ENCODE data around the gene CTIF. TPM values are rescaled to one million over a fixed set of nuclear protein-coding genes. Genes with fewer than 3 reads are reported as not detected.

The CTIF gene
- total RNA-seq, 1 experiment from 2014 or later: 95.8 TPM

- BruUV-seq (replicated peaks): no TSS peak
Observed at GRCh38 chr18:48730010-48730409, 191.2 kb downstream of the CTIF start.

GRCh38 chr18:48732767-48733424 lies 194.1 kb downstream of the CTIF start:
- intact Hi-C loops (cut with micrococcal nuclease): no loop called here
- H3K9me3 Mint-ChIP-seq (ENCODE audit: unreplicated experiment): peaks cover 9% of the 10 kb centered on the region
- H3K4me3 Mint-ChIP-seq (ENCODE audit: unreplicated experiment): no peak overlapping the region
- peaks cover 57% of the 10 kb centered on the region for H3K4me1 Mint-ChIP-seq (ENCODE audit: insufficient read depth, unreplicated experiment)
- peak; percentile 54 for DNase-seq (ENCODE audit: unreplicated experiment)
- ChIA-PET POLR2A (interaction anchor here (0.6 to 0.7 kb wide), 2 partner anchors 214 to 922 kb away, joined by 3 to 5 read pairs; no protein-coding TSS in a partner anchor), CTCF (interaction anchor here (1.1 kb wide), 1 partner anchor 19 kb away, joined by 4 read pairs; no protein-coding TSS in a partner anchor)
- TF ChIP-seq CTCF (IDR thresholded peaks at IDR 0.05; ENCODE audit: unreplicated experiment): no peak
- peaks cover 25% of the 10 kb centered on the region for H3K36me3 Mint-ChIP-seq (ENCODE audit: insufficient read depth, unreplicated experiment)
- no TSS peak for BruUV-seq (replicated peaks)
- H3K27ac Mint-ChIP-seq (ENCODE audit: low read depth, unreplicated experiment): peak overlapping the region; percentile 61
- H3K27me3 Mint-ChIP-seq (ENCODE audit: insufficient read depth, unreplicated experiment): no peaks in the 10 kb centered on the region

More at GRCh38 chr18:48730010-48730409, 191.2 kb downstream of the CTIF start:
- DNase-seq (ENCODE audit: unreplicated experiment): no peak
- ChIA-PET CTCF (interaction anchor here (0.8 kb wide), 1 partner anchor 449 kb away, joined by 3 read pairs; no protein-coding TSS in a partner anchor), POLR2A (no interaction called here)
- intact Hi-C loops (cut with micrococcal nuclease): no loop called here
- H3K4me3 Mint-ChIP-seq (ENCODE audit: unreplicated experiment): no peak overlapping the region
- peaks cover 24% of the 10 kb centered on the region for H3K9me3 Mint-ChIP-seq (ENCODE audit: unreplicated experiment)
- no peaks in the 10 kb centered on the region for H3K27me3 Mint-ChIP-seq (ENCODE audit: insufficient read depth, unreplicated experiment)
- peaks cover 32% of the 10 kb centered on the region for H3K36me3 Mint-ChIP-seq (ENCODE audit: insufficient read depth, unreplicated experiment)
- H3K27ac Mint-ChIP-seq (ENCODE audit: low read depth, unreplicated experiment): no peak overlapping the region
- H3K4me1 Mint-ChIP-seq (ENCODE audit: insufficient read depth, unreplicated experiment): peaks cover 48% of the 10 kb centered on the region
- no peak for TF ChIP-seq CTCF (IDR thresholded peaks at IDR 0.05; ENCODE audit: unreplicated experiment)

GRCh38 chr18:48733643-48734253 lies 194.9 kb downstream of the CTIF start:
- Mint-ChIP-seq H3K36me3 (ENCODE audit: insufficient read depth, unreplicated experiment) (peaks cover 27% of the 10 kb centered on the region), H3K9me3 (ENCODE audit: unreplicated experiment) (peaks cover under 1% of the 10 kb centered on the region), H3K4me3 (ENCODE audit: unreplicated experiment) (no peak overlapping the region), H3K4me1 (ENCODE audit: insufficient read depth, unreplicated experiment) (peaks cover 49% of the 10 kb centered on the region), H3K27ac (ENCODE audit: low read depth, unreplicated experiment) (peak overlapping the region; percentile 61), H3K27me3 (ENCODE audit: insufficient read depth, unreplicated experiment) (no peaks in the 10 kb centered on the region)
- CTCF ChIA-PET: no interaction called here
- intact Hi-C loops (cut with micrococcal nuclease): loop anchor here (2.0 kb wide), 1 partner anchor 57 kb away; no protein-coding TSS in a partner anchor
- DNase-seq (ENCODE audit: unreplicated experiment): no peak
- POLR2A ChIA-PET: no interaction called here
- no TSS peak for BruUV-seq (replicated peaks)
- no peak for TF ChIP-seq CTCF (IDR thresholded peaks at IDR 0.05; ENCODE audit: unreplicated experiment)

- peaks cover 22% of the 10 kb centered on the region for H3K36me3 Mint-ChIP-seq (ENCODE audit: insufficient read depth, unreplicated experiment)
- no peak for DNase-seq (ENCODE audit: unreplicated experiment)
- POLR2A ChIA-PET: no interaction called here
- no peaks in the 10 kb centered on the region for H3K9me3 Mint-ChIP-seq (ENCODE audit: unreplicated experiment)
- TF ChIP-seq CTCF (IDR thresholded peaks at IDR 0.05; ENCODE audit: unreplicated experiment): no peak
- H3K4me3 Mint-ChIP-seq (ENCODE audit: unreplicated experiment): no peak overlapping the region
- peak overlapping the region; percentile 61 for H3K27ac Mint-ChIP-seq (ENCODE audit: low read depth, unreplicated experiment)
- peaks cover 42% of the 10 kb centered on the region for H3K4me1 Mint-ChIP-seq (ENCODE audit: insufficient read depth, unreplicated experiment)
- no TSS peak for BruUV-seq (replicated peaks)
- H3K27me3 Mint-ChIP-seq (ENCODE audit: insufficient read depth, unreplicated experiment): no peaks in the 10 kb centered on the region
- intact Hi-C loops (cut with micrococcal nuclease): loop anchor here (2.0 kb wide), 1 partner anchor 56 kb away; no protein-coding TSS in a partner anchor
- CTCF ChIA-PET: no interaction called here
Observed at GRCh38 chr18:48734460-48734859, 195.6 kb downstream of the CTIF start.

Measured in MCF 10A (cell line).